Fibroblast of lung (primary cell): ENCODE data around the gene HIP1R.

Experiments
- CTCF ChIP-seq, 2 donors: IDR thresholded peaks in 1 of 2; conservative IDR thresholded peaks in 1 of 2; 1 replicate in 1 of 2; 2 replicates in 1 of 2; pipeline ENCODE4 v1.5.1; 2011 to 2012; ENCODE audit warnings: low read length in 2 of 2, control low read depth in 1 of 2, inconsistent platforms in 1 of 2, low read depth in 1 of 2, mild to moderate bottlenecking in 1 of 2
- EZH2 ChIP-seq: IDR thresholded peaks from 2 replicates; pipeline ENCODE4 v1.5.1; 2012; ENCODE audit warnings: low read length, control low read depth, mild to moderate bottlenecking; ENCODE audit errors: missing control alignments

GRCh38 chr12:122830517-122831214, 4.6 kb upstream of the HIP1R start:
- TF ChIP-seq CTCF (conservative IDR thresholded peaks at IDR 0.05 in 1 of 2, IDR thresholded peaks at IDR 0.05 in 1 of 2; ENCODE audit: low read depth in 1 of 2, low read length in 2 of 2), result no peak
- no peak for TF ChIP-seq EZH2
